Chondrocyte (in vitro differentiated cells): ENCODE data around the gene RPL14. TPM values are rescaled to one million over a fixed set of nuclear protein-coding genes. Genes with fewer than 3 reads are reported as not detected.

Experiments used
- DNase-seq: peaks from one replicate; pipeline ENCODE4 v3.0.0; 2021; ENCODE audit warnings: mixed read lengths, low spot score
- H3K27ac Mint-ChIP-seq: one replicate; pipeline ENCODE4 v1.8.0; 2021; ENCODE audit warnings: mild to moderate bottlenecking, moderate library complexity, mixed read lengths; ENCODE audit not compliant: unreplicated experiment
- H3K27me3 Mint-ChIP-seq: 2 replicates; pipeline ENCODE4 v1.8.0; 2021; ENCODE audit warnings: low read depth, mixed read lengths
- H3K36me3 Mint-ChIP-seq: 2 replicates; pipeline ENCODE4 v1.8.0; 2021; ENCODE audit warnings: low read depth, mixed read lengths
- H3K4me1 Mint-ChIP-seq: 2 replicates; pipeline ENCODE4 v1.8.0; 2021; ENCODE audit warnings: low read depth, mild to moderate bottlenecking, mixed read lengths
- H3K4me3 Mint-ChIP-seq: one replicate; pipeline ENCODE4 v1.8.0; 2021; ENCODE audit warnings: mild to moderate bottlenecking, moderate library complexity, mixed read lengths; ENCODE audit not compliant: unreplicated experiment
- H3K9me3 Mint-ChIP-seq: 2 replicates; pipeline ENCODE4 v1.8.0; 2021; ENCODE audit warnings: low read depth, mixed read lengths
- total RNA-seq: library from RNA; stranded (reverse); gene quantifications from 3 replicates; pipeline ENCODE4 v1.2.1, GENCODE V29; 2021
- TF ChIP-seq, protein P1 (sequence below): fragments of 200-600 bp; sonication (generic); IDR thresholded peaks from 2 replicates; pipeline ENCODE4 v1.5.0; 2021; ENCODE audit warnings: antibody characterized with exemption, mild to moderate bottlenecking, moderate library complexity

RPL14 gene
- total RNA-seq, 1 donor from 2014 or later, result 1,188 TPM

DNA sequence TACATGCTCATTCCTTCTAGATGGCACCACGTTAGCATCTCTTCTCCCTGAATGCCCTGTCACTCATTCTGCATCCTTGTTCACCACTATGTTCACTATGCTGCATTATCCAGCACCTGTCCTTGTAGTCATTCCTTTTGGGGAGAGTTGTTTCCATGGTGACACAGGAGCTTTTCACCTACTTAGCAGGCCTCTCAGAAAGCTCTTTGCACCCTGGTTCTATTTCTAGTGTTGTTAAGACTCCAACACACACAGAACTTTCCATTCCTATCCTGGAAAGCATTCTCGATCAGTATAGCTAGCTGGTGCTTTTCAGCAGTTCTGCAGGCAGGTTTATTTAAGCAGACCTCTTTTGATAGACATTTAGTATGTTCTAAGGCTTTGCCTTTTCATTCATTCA lies 6.7 kb upstream of the RPL14 start:
- Mint-ChIP-seq H3K36me3 (peaks cover 4% of the 10 kb centered on the region), H3K27me3 (no peaks in the 10 kb centered on the region), H3K4me3 (no peak overlapping the region), H3K4me1 (peaks cover 21% of the 10 kb centered on the region), H3K27ac (no peak overlapping the region), H3K9me3 (no peaks in the 10 kb centered on the region)
- TF ChIP-seq, protein P1, sequence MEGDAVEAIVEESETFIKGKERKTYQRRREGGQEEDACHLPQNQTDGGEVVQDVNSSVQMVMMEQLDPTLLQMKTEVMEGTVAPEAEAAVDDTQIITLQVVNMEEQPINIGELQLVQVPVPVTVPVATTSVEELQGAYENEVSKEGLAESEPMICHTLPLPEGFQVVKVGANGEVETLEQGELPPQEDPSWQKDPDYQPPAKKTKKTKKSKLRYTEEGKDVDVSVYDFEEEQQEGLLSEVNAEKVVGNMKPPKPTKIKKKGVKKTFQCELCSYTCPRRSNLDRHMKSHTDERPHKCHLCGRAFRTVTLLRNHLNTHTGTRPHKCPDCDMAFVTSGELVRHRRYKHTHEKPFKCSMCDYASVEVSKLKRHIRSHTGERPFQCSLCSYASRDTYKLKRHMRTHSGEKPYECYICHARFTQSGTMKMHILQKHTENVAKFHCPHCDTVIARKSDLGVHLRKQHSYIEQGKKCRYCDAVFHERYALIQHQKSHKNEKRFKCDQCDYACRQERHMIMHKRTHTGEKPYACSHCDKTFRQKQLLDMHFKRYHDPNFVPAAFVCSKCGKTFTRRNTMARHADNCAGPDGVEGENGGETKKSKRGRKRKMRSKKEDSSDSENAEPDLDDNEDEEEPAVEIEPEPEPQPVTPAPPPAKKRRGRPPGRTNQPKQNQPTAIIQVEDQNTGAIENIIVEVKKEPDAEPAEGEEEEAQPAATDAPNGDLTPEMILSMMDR, result no peak
- DNase-seq, result no peak

DNA sequence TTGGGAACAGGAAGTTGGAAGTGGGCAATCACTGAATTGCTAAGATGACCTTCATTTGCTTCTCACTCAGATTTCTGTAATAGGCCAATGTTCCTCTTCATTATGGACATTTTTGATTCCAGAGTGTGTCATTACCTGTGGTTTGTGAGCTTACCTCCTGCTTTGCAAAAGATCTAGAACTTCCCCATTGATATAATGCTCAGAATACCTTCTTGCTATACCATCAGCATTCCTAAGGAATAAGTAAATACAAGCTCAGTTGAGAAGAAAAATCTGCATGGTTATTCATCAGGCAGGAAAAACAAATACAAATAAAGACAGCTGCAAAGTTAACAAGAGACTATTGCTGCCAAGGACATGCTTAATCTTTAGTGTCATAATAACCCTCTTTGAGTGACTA lies 5.6 kb upstream of the RPL14 start:
- Mint-ChIP-seq H3K27ac (no peak overlapping the region), H3K4me3 (no peak overlapping the region)

DNA sequence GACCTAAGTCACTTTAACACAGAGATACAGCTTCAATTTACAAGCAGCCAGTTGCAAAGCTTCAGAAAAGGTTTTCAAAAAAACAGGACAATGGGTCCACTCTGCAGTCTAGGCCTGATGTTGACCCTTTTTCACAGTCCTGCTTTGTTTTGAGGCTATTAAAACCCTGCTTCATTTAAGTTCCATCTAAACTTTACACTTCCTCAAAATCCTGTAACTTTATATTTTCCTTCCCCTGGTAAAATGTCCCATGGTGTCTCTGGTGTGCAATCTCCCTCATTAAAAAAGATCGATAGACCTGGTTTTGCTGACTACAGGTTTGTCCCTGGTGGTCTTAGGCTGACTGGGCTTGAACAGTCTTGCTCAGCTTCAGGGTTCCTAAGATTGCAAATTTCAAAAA lies 5.1 kb upstream of the RPL14 start:
- H3K27me3 Mint-ChIP-seq, result no peaks in the 10 kb centered on the region
- peak overlapping the region; percentile 97 for H3K4me3 Mint-ChIP-seq
- no peaks in the 10 kb centered on the region for H3K36me3 Mint-ChIP-seq
- no peak overlapping the region for H3K27ac Mint-ChIP-seq
- peaks cover 29% of the 10 kb centered on the region for H3K4me1 Mint-ChIP-seq
- no peak for DNase-seq
- no peaks in the 10 kb centered on the region for H3K9me3 Mint-ChIP-seq
- TF ChIP-seq, protein P1, result no peak

More for the DNA sequence above, 5.6 kb upstream of the RPL14 start:
- Mint-ChIP-seq H3K36me3 (no peaks in the 10 kb centered on the region), H3K27me3 (no peaks in the 10 kb centered on the region), H3K4me1 (peaks cover 26% of the 10 kb centered on the region), H3K9me3 (no peaks in the 10 kb centered on the region)
- TF ChIP-seq, protein P1, result no peak
- no peak for DNase-seq

DNA sequence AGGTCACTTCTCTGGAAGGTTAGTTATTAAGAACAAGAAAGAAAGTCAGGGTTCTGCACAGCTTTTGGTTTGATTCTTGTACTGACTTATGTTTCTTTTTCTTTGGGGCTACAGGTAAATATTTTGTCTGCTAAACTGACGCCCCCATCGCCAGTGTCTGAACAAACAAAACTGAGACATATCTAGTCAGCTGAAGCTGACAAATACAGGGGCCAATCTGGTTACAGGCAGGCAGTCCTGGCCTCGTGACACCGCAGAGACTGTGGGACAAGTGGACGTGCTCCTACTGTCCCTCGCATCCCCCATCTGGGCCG lies 4.6 kb upstream of the RPL14 start:
- no peaks in the 10 kb centered on the region for H3K9me3 Mint-ChIP-seq
- H3K4me3 Mint-ChIP-seq, result peak overlapping the region; percentile 97
- DNase-seq, result no peak
- H3K4me1 Mint-ChIP-seq, result peaks cover 30% of the 10 kb centered on the region
- H3K36me3 Mint-ChIP-seq, result no peaks in the 10 kb centered on the region
- TF ChIP-seq, protein P1, result no peak
- H3K27me3 Mint-ChIP-seq, result no peaks in the 10 kb centered on the region
- H3K27ac Mint-ChIP-seq, result peak overlapping the region; percentile 99

DNA sequence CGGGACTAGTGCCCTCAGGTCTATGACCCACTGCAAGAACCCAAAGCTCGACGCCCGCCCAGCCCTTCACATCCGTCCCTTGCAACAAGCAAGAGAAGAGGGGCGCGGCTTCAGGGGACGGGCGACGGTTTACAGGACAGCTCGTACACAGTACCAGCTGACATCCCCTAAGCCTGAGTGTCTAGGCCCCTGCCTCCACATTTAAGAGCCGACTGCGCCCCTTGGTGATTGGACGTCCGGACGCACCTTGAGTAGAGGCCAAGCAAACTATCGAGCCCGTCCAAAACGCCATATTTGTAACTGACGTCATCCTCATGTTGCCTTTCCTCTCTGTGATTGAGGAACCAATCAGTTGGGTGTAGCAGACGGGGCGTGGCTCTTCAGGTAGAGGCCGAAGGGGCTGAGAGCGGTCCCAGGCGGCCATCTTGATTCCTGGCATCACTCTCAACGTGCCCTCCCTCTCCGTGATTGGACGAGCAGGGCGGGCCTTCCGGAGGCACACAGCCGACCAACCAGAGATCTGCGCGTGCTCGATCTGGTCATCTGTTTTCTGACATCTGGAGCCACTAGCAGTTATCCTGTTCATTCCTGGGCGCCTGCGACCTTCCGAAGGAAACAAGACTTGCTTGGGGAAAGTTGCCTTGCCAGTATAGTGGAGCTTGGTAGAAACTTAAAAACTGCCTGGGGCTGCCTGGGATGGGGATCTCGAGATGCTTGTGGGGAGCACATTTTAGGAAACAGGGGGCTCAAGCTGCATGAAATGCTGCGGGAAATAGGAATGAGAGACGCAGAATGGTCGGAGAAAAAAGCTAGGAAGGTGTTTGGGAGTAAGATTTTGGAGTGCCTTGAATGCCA lies 4.0 kb upstream of the RPL14 start:
- Mint-ChIP-seq H3K9me3 (no peaks in the 10 kb centered on the region), H3K27me3 (no peaks in the 10 kb centered on the region), H3K36me3 (peaks cover 5% of the 10 kb centered on the region), H3K27ac (peak overlapping the region; percentile 99), H3K4me1 (peaks cover 36% of the 10 kb centered on the region), H3K4me3 (peak overlapping the region; percentile 97)
- TF ChIP-seq, protein P1, result peak; percentile 10
- DNase-seq, result peak; percentile 99
